Measurements from ENCODE around the gene UTS2B. TPM values are rescaled to one million over a fixed set of nuclear protein-coding genes. Genes with fewer than 3 reads are reported as not detected.

The UTS2B gene
- total and polyA plus RNA-seq, 2 experiments from 2014 or later, result 0.21 TPM; not detected in 1

DNA sequence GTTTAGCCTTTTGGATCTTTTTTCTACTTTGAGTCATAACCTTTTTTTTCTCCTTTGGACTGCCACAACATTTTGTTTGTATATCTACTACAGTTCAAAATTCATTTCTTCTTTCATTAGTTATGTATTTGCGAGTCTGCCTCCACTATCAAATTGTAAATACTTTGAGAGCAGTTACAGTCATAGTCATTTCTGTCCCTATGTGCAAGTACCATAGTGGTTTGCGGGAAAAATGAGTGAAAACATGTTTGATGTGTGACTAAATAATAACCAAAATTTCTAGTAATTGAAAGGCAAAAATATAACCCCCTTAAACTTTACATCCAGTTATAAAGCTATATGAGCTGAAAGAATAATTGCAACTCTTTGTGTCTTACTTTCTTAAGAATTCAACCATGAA lies 46.9 kb downstream of the UTS2B start:
- no peak overlapping the region for H2AFZ ChIP-seq
- ATAC-seq (no peak), DNase-seq (ENCODE audit: low spot score) (no peak)
- Mint-ChIP-seq H3K27me3 (ENCODE audit: insufficient read depth, low read depth, poor library complexity) (no peaks in the 10 kb centered on the region), H3K4me1 (no peaks in the 10 kb centered on the region), H3K9me3 (no peaks in the 10 kb centered on the region), H3K27ac (no peak overlapping the region), H3K36me3 (ENCODE audit: low read depth) (no peaks in the 10 kb centered on the region), H3K4me3 (no peak overlapping the region)
- H3K79me2 ChIP-seq (replicated peaks; ENCODE audit: insufficient read depth), result no peaks in the 10 kb centered on the region
- H4K20me1 ChIP-seq (replicated peaks; ENCODE audit: insufficient read depth), result no peaks in the 10 kb centered on the region
- no peaks in the 10 kb centered on the region for H3K36me3 ChIP-seq (ENCODE audit: insufficient read depth)
- no peaks in the 10 kb centered on the region for H3F3A ChIP-seq (replicated peaks; ENCODE audit: low read depth)
- H3K4me3 ChIP-seq, result no peak overlapping the region
- TF ChIP-seq CREB1 (CRISPR knock-in tag; IDR thresholded peaks at IDR 0.05; ENCODE audit: low read depth) (no peak), STAT1 (IDR thresholded peaks at IDR 0.05; ENCODE audit: unreplicated experiment) (no peak), POLR2AphosphoS5 (IDR thresholded peaks at IDR 0.05; ENCODE audit: low read depth) (no peak), EZH2 (IDR thresholded peaks at IDR 0.05; ENCODE audit: low read depth, unreplicated experiment) (no peak), NANOG (IDR thresholded peaks at IDR 0.05; ENCODE audit: borderline replicate concordance) (no peak)
- TF ChIP-seq, protein P1, sequence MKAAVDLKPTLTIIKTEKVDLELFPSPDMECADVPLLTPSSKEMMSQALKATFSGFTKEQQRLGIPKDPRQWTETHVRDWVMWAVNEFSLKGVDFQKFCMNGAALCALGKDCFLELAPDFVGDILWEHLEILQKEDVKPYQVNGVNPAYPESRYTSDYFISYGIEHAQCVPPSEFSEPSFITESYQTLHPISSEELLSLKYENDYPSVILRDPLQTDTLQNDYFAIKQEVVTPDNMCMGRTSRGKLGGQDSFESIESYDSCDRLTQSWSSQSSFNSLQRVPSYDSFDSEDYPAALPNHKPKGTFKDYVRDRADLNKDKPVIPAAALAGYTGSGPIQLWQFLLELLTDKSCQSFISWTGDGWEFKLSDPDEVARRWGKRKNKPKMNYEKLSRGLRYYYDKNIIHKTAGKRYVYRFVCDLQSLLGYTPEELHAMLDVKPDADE (IDR thresholded peaks at IDR 0.05), result no peak
- TF ChIP-seq, protein P2, sequence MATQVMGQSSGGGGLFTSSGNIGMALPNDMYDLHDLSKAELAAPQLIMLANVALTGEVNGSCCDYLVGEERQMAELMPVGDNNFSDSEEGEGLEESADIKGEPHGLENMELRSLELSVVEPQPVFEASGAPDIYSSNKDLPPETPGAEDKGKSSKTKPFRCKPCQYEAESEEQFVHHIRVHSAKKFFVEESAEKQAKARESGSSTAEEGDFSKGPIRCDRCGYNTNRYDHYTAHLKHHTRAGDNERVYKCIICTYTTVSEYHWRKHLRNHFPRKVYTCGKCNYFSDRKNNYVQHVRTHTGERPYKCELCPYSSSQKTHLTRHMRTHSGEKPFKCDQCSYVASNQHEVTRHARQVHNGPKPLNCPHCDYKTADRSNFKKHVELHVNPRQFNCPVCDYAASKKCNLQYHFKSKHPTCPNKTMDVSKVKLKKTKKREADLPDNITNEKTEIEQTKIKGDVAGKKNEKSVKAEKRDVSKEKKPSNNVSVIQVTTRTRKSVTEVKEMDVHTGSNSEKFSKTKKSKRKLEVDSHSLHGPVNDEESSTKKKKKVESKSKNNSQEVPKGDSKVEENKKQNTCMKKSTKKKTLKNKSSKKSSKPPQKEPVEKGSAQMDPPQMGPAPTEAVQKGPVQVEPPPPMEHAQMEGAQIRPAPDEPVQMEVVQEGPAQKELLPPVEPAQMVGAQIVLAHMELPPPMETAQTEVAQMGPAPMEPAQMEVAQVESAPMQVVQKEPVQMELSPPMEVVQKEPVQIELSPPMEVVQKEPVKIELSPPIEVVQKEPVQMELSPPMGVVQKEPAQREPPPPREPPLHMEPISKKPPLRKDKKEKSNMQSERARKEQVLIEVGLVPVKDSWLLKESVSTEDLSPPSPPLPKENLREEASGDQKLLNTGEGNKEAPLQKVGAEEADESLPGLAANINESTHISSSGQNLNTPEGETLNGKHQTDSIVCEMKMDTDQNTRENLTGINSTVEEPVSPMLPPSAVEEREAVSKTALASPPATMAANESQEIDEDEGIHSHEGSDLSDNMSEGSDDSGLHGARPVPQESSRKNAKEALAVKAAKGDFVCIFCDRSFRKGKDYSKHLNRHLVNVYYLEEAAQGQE (IDR thresholded peaks at IDR 0.05; ENCODE audit: unreplicated experiment), result no peak
- TF ChIP-seq, protein P3, sequence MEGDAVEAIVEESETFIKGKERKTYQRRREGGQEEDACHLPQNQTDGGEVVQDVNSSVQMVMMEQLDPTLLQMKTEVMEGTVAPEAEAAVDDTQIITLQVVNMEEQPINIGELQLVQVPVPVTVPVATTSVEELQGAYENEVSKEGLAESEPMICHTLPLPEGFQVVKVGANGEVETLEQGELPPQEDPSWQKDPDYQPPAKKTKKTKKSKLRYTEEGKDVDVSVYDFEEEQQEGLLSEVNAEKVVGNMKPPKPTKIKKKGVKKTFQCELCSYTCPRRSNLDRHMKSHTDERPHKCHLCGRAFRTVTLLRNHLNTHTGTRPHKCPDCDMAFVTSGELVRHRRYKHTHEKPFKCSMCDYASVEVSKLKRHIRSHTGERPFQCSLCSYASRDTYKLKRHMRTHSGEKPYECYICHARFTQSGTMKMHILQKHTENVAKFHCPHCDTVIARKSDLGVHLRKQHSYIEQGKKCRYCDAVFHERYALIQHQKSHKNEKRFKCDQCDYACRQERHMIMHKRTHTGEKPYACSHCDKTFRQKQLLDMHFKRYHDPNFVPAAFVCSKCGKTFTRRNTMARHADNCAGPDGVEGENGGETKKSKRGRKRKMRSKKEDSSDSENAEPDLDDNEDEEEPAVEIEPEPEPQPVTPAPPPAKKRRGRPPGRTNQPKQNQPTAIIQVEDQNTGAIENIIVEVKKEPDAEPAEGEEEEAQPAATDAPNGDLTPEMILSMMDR (conservative IDR thresholded peaks at IDR 0.05; ENCODE audit: low read depth in 2 of 2), result no peak
- no peaks in the 10 kb centered on the region for H3K27me3 ChIP-seq (ENCODE audit: insufficient read depth)
- no peaks in the 10 kb centered on the region for H3K9me2 ChIP-seq (ENCODE audit: insufficient read depth)
- no peak overlapping the region for H3K27ac ChIP-seq (ENCODE audit: low read depth)
- no peaks in the 10 kb centered on the region for H3K4me1 ChIP-seq (ENCODE audit: insufficient read depth)
- H3K4me2 ChIP-seq, result no peak overlapping the region

Measured in GM23338 (cell line).